ENCODE data around the gene HAP1. TPM values are rescaled to one million over a fixed set of nuclear protein-coding genes. Genes with fewer than 3 reads are reported as not detected.

The HAP1 gene
- total and polyA plus RNA-seq, 2 of the 8 experiments (the other 6 are each of a cell fraction or from before 2014, with no cell fraction given): 2.3 to 3.6 TPM

- no peak for TF ChIP-seq CHD7 (IDR thresholded peaks at IDR 0.05; ENCODE audit: insufficient replicate concordance, low read length)
- no peak for TF ChIP-seq ATF3 (IDR thresholded peaks at IDR 0.05; ENCODE audit: insufficient read depth, low read depth, low read length)
- no peak for TF ChIP-seq POU5F1 (IDR thresholded peaks at IDR 0.05; ENCODE audit: low read depth, low read length)
- no peak for TF ChIP-seq CREB1 (IDR thresholded peaks at IDR 0.05)
These were observed 16.2 kb downstream of the HAP1 start (continued) for GRCh38 chr17:41718287-41718645.

Measured in H1 (cell line).